ENCODE results near the gene COPG1.

GRCh38 chr3:129207479-129207878 is 41.9 kb upstream of the COPG1 start:
- TF ChIP-seq, protein P1, sequence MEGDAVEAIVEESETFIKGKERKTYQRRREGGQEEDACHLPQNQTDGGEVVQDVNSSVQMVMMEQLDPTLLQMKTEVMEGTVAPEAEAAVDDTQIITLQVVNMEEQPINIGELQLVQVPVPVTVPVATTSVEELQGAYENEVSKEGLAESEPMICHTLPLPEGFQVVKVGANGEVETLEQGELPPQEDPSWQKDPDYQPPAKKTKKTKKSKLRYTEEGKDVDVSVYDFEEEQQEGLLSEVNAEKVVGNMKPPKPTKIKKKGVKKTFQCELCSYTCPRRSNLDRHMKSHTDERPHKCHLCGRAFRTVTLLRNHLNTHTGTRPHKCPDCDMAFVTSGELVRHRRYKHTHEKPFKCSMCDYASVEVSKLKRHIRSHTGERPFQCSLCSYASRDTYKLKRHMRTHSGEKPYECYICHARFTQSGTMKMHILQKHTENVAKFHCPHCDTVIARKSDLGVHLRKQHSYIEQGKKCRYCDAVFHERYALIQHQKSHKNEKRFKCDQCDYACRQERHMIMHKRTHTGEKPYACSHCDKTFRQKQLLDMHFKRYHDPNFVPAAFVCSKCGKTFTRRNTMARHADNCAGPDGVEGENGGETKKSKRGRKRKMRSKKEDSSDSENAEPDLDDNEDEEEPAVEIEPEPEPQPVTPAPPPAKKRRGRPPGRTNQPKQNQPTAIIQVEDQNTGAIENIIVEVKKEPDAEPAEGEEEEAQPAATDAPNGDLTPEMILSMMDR (IDR thresholded peaks at IDR 0.05): no peak
- TF ChIP-seq REST (IDR thresholded peaks at IDR 0.05; ENCODE audit: insufficient read depth in 1 of 2, low read depth in 2 of 2, low read length in 1 of 2): no peak
- TF ChIP-seq SIN3A (IDR thresholded peaks at IDR 0.05; ENCODE audit: borderline replicate concordance, insufficient read depth, low read depth, low read length): no peak

Measured in Panc1 (cell line).